Activated CD4-positive, alpha-beta T cell treated with anti-CD3 and anti-CD28 coated beads, Interleukin-2, amount 10 ng/mL, durations not matched to agents 7 days and 5 days (primary cell): ENCODE data around the gene CCDC142. TPM values are rescaled to one million over a fixed set of nuclear protein-coding genes. Genes with fewer than 3 reads are reported as not detected.
A peak's percentile ranks its signal among the peaks of the same experiment; 100 is the strongest.

Experiments
- CTCF ChIA-PET: fragments of 350-600 bp; sonication (Branson Sonifier 250); formaldehyde crosslinking; loops from one replicate; lab custom pipeline; 2021; ENCODE audit warnings: antibody characterized with exemption; lab: Charles Lee
- POLR2A ChIA-PET: fragments of 350-600 bp; sonication (Branson Sonifier 250); formaldehyde crosslinking; loops from one replicate; lab custom pipeline; 2021; ENCODE audit warnings: antibody characterized with exemption; lab: Charles Lee
- DNase-seq: peaks from one replicate; pipeline ENCODE4 v3.0.0-alpha.2; 2020
- H3K27ac Mint-ChIP-seq: one replicate; pipeline ENCODE4 v1.8.0; 2021; ENCODE audit warnings: mild to moderate bottlenecking, moderate library complexity, mixed read lengths
- H3K27me3 Mint-ChIP-seq: one replicate; pipeline ENCODE4 v1.8.0; 2021; ENCODE audit warnings: mixed read lengths
- H3K36me3 Mint-ChIP-seq: one replicate; pipeline ENCODE4 v1.8.0; 2021; ENCODE audit warnings: low read depth, mixed read lengths
- H3K4me1 Mint-ChIP-seq: one replicate; pipeline ENCODE4 v1.8.0; 2021; ENCODE audit warnings: mixed read lengths
- H3K4me3 Mint-ChIP-seq: one replicate; pipeline ENCODE4 v1.8.0; 2021; ENCODE audit warnings: mild to moderate bottlenecking, moderate library complexity, mixed read lengths
- H3K9me3 Mint-ChIP-seq: one replicate; pipeline ENCODE4 v1.8.0; 2021; ENCODE audit warnings: mixed read lengths
- total RNA-seq, 2 experiments: library from RNA; stranded (reverse); gene quantifications; one replicate each; pipeline ENCODE4 v1.2.3, GENCODE V29; 2021

Gene CCDC142
- total RNA-seq, 2 experiments from 2014 or later, result 26.8 to 27.1 TPM

DNA sequence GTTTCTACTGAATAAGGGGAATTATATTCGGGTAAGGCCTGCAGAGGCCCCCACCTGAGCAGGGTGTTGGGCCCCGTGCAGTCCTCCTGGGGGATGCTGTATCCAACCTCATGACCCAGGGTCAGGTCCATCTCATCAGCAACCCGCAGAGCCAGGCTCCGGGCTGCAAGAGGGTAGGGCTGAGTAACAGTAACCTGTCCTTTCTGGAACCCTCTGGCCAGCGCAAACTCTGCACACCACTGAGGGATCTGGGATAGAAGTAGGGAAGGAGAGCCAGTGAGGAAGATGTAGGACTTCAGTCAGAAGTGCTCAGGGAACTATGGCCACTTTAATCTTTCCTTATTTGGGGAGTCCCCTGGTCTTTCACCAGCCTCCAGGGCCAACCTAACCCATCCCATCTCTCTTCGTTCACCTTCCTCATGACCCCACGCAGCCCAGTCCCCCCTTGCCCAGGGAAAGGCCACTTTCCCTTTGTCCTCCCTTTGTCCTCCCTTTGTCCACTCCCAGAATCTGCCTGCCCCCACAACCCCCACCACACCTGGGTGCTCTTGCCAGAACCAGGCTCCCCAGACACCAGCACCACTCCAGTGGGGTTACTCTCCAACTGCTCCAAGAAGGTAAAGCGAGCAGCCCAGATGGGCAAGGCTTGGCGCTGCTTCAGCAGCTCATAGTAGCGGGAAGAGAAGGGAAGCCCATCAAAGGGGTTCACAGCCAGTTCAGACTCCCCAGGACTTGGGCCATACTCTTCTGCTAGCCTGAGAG lies 42.3 kb upstream of the CCDC142 start:
- H3K27ac Mint-ChIP-seq, result no peak overlapping the region
- no peak overlapping the region for H3K4me3 Mint-ChIP-seq
- H3K27me3 Mint-ChIP-seq, result peaks cover 11% of the 10 kb centered on the region
- no peak for DNase-seq
- H3K9me3 Mint-ChIP-seq, result peaks cover 5% of the 10 kb centered on the region
- peaks cover 35% of the 10 kb centered on the region for H3K36me3 Mint-ChIP-seq
- ChIA-PET POLR2A (no interaction called here), CTCF (interaction anchor here (1.1 to 2.2 kb wide), 3 partner anchors 8 to 42 kb away, joined by 3 to 6 read pairs (median 3); partner anchors contain the start of genes CCDC142 and TTC31)
- peaks cover 35% of the 10 kb centered on the region for H3K4me1 Mint-ChIP-seq

DNA sequence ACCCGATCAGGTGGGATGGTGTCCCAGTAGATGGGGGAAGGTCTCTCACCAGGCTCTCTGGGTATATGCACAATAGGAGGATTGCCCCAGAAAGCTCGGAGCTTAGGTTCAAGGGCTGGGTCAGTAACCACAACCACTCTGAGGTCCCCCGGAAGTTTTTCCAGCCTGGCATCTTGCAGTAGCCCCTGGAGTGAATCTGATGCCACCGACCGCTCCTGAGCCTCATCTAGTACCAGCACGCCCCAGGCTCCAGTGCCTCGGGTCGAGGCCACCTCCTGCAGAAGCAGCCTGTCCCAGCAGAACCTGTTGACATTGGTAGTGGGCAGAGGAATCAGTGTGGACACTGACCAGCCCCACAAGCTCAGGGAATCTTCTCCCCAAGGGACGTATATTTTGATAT lies 41.2 kb upstream of the CCDC142 start:
- H3K9me3 Mint-ChIP-seq, result peaks cover 5% of the 10 kb centered on the region
- H3K27me3 Mint-ChIP-seq, result peaks cover 23% of the 10 kb centered on the region
- no peak overlapping the region for H3K27ac Mint-ChIP-seq
- POLR2A ChIA-PET, result no interaction called here
- CTCF ChIA-PET, result interaction anchor here (1.0 to 1.4 kb wide), 3 partner anchors 9 to 13 kb away, joined by 3 read pairs; partner anchors contain the start of gene TLX2
- no peak for DNase-seq
- H3K4me3 Mint-ChIP-seq, result no peak overlapping the region
- peaks cover 34% of the 10 kb centered on the region for H3K4me1 Mint-ChIP-seq
- H3K36me3 Mint-ChIP-seq, result peaks cover 32% of the 10 kb centered on the region

DNA sequence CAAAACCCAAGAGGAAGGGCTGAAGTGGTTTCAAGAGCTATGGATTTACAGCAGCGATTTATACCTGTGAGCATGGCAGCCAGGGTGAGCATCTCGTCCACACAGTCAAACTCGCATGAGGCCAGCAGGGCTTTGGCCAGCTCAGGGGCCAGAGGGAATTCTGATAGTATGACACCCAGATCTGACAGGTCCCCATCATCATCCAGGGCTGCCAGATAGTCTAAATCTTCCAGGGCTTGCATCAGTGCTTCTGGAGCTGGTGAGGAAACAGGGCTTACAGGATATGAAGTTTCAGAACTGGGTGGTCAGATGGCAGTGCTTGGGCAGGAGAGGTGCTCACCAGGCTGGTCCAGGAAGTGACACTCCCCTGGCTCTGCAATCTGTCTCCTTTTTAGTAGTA lies 39.7 kb upstream of the CCDC142 start:
- Mint-ChIP-seq H3K4me3 (no peak overlapping the region), H3K27me3 (peaks cover 36% of the 10 kb centered on the region), H3K36me3 (peaks cover 18% of the 10 kb centered on the region), H3K9me3 (peaks cover 5% of the 10 kb centered on the region), H3K27ac (no peak overlapping the region), H3K4me1 (peaks cover 21% of the 10 kb centered on the region)
- ChIA-PET CTCF (interaction anchor here (0.6 to 1.7 kb wide), 8 partner anchors 9 to 39 kb away, joined by 3 to 7 read pairs (median 3); partner anchors contain the start of gene TLX2), POLR2A (no interaction called here)
- no peak for DNase-seq

DNA sequence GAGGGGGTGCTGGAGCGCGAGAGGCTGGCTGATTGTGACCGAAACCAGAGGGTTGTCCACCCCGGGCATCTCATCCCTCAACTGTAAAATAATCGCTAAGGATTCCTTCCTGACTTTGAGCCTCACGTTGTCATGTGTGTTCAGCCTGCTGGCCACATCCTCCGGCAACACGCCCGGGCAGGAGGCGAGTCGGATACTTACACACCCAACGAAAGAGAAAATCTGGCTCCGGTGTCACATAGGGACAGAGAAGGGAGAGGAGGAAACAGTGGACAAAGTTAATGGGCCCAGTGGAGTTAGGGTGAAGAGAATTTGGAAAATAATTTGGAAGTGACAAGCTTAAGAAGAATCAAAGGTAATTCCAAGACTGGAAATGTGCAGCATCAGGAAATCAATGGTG lies 33.9 kb upstream of the CCDC142 start:
- ChIA-PET POLR2A (no interaction called here), CTCF (interaction anchor here (1.2 to 2.0 kb wide), 5 partner anchors 10 to 22 kb away, joined by 3 to 6 read pairs (median 4); partner anchors contain the start of genes AUP1, DQX1 and HTRA2)
- peaks cover 30% of the 10 kb centered on the region for H3K4me1 Mint-ChIP-seq
- peaks cover 10% of the 10 kb centered on the region for H3K36me3 Mint-ChIP-seq
- peaks cover 74% of the 10 kb centered on the region for H3K27me3 Mint-ChIP-seq
- DNase-seq, result no peak
- H3K4me3 Mint-ChIP-seq, result peak overlapping the region; percentile 55
- no peaks in the 10 kb centered on the region for H3K9me3 Mint-ChIP-seq
- H3K27ac Mint-ChIP-seq, result no peak overlapping the region

- DNase-seq, result peak; percentile 73
- H3K27me3 Mint-ChIP-seq, result peaks cover 79% of the 10 kb centered on the region
- peaks cover 32% of the 10 kb centered on the region for H3K4me1 Mint-ChIP-seq
- peak overlapping the region; percentile 55 for H3K4me3 Mint-ChIP-seq
- H3K27ac Mint-ChIP-seq, result peak overlapping the region; percentile 56
- no peaks in the 10 kb centered on the region for H3K9me3 Mint-ChIP-seq
- CTCF ChIA-PET, result interaction anchor here (0.6 to 2.0 kb wide), 5 partner anchors 12 to 58 kb away, joined by 3 to 6 read pairs (median 4); partner anchors contain the start of genes AUP1 and HTRA2
- POLR2A ChIA-PET, result no interaction called here
- H3K36me3 Mint-ChIP-seq, result peaks cover 10% of the 10 kb centered on the region
Observed at GRCh38 chr2:74515981-74516633, 33.3 kb upstream of the CCDC142 start.

DNA sequence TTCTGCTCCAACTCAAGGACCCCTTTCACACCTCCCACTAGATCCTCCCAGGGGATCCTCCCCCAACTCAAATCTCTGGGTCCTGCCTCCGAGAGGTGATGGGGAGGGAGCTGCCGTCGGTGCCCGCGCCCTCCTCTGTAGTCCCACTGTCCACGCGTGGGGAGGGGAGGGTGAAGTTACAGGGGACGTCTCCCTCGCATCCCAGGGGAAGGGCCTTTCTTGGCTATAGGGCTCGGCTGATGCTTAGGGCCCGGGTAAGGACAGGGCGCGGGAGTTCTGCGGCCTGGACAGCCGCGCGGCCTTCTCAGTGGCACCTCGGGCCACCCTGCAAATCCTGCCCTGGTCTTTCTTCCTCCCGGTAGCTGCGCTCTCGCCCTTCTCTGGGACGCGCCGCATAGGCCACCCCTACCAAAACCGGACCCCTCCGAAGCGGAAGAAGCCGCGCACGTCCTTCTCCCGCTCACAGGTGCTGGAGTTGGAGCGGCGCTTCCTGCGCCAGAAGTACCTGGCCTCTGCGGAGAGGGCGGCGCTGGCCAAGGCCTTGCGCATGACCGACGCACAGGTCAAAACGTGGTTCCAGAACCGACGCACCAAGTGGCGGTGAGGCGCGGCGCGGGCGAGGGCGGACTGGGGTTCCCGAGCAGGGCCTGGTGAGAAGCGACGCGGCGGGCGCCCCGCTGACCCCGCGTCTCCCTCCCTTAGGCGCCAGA lies 32.6 kb upstream of the CCDC142 start:
- ChIA-PET POLR2A (no interaction called here), CTCF (interaction anchor here (1.0 to 2.7 kb wide), 7 partner anchors 8 to 72 kb away, joined by 3 to 9 read pairs (median 4); partner anchors contain the start of genes AUP1 and HTRA2)
- H3K9me3 Mint-ChIP-seq, result no peaks in the 10 kb centered on the region
- DNase-seq, result no peak
- peaks cover 36% of the 10 kb centered on the region for H3K4me1 Mint-ChIP-seq
- peaks cover 81% of the 10 kb centered on the region for H3K27me3 Mint-ChIP-seq
- H3K36me3 Mint-ChIP-seq, result peaks cover 10% of the 10 kb centered on the region
- no peak overlapping the region for H3K27ac Mint-ChIP-seq
- H3K4me3 Mint-ChIP-seq, result peak overlapping the region; percentile 66

DNA sequence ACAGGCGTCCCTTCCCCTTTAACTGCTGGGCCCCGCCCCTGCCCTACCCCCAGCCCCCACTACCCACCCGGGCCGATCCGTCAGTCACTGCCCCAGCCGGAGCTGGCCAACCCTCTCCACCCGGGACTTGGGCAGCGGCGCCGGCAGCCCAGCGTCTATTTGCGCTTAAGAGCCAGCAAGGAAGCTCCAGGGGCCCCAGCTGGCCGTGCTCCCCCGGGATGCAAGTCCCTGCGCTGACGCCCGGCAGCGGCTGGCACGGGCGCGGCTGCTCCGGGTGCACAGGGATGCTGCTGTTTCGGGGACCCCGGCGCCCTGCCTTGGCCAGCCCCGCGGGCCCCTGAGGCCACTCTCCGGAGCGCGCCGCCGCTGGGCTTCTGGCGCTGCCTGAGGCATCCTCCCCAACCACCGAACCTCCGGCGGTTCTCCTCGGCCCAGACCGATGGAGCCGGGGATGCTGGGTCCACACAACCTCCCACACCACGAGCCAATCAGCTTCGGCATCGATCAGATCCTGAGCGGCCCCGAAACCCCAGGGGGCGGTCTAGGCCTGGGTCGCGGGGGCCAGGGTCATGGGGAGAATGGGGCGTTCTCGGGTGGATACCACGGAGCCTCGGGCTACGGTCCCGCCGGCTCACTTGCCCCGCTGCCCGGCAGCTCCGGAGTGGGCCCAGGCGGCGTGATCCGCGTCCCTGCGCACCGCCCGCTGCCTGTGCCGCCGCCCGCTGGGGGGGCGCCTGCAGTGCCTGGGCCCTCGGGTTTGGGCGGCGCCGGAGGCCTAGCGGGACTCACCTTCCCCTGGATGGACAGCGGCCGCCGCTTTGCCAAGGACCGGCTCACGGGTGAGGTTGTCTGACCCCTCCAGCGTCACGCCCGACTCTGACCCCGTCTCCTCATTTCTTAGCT lies 31.8 kb upstream of the CCDC142 start, which contains the start of gene TLX2:
TSS of gene TLX2 (plus strand) at position 83 of the 903 bp plus-strand sequence. CDS start at position 440, 357 bp downstream.
- Mint-ChIP-seq H3K27me3 (peaks cover 78% of the 10 kb centered on the region), H3K27ac (no peak within 1 kb of the TSS), H3K4me3 (peak within 1 kb of the TSS; percentile 66), H3K9me3 (no peaks in the 10 kb centered on the region), H3K4me1 (peaks cover 36% of the 10 kb centered on the region), H3K36me3 (peaks cover 10% of the 10 kb centered on the region)
- ChIA-PET POLR2A (no interaction called here), CTCF (interaction anchor here (1.0 to 2.7 kb wide), 6 partner anchors 8 to 73 kb away, joined by 3 to 9 read pairs (median 4); no protein-coding TSS in a partner anchor)
- DNase-seq, result no peak

DNA sequence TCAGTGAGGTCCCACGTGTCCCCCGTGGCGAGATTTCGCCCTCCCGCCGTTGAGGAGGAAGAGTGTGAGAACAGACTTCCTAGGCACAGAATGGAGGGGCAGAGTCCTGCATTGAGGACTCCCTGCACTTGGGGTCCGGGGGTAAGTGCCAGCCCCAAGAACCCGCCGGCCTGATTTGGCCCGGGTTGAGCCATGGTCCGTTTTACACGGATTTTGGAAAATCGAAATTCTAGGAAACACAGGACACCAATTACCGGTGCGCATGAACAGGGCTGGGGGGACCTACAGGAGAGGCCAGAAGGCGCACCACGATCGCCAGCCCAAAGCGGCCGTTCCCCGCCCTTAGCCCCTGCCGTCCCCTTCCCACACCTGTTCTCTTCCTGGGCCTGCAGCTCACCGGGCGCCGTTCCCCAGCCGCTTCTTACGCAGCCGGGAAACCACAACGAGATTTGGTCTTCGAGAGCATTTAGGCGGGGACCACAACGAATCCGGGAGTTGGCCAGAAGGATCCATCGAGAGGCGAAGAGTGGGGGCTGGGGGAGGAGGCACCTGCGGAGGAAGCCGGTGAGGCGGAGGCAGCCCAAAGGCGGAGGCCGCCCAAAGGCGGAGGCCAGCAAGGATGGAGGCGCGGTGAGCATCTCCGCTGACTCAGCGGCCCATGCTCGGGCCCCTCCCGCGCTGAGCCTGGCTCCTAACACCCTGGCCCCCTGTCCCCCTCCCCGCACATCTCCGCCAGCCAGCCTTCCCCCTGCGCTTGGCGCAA lies 31.0 kb upstream of the CCDC142 start:
- no peak overlapping the region for H3K27ac Mint-ChIP-seq
- peaks cover 10% of the 10 kb centered on the region for H3K36me3 Mint-ChIP-seq
- ChIA-PET POLR2A (no interaction called here), CTCF (interaction anchor here (1.0 to 2.7 kb wide), 7 partner anchors 9 to 73 kb away, joined by 3 to 9 read pairs (median 4); no protein-coding TSS in a partner anchor)
- peak; percentile 29 for DNase-seq
- H3K4me1 Mint-ChIP-seq, result peaks cover 37% of the 10 kb centered on the region
- peak overlapping the region; percentile 41 for H3K4me3 Mint-ChIP-seq
- H3K9me3 Mint-ChIP-seq, result no peaks in the 10 kb centered on the region
- H3K27me3 Mint-ChIP-seq, result peaks cover 70% of the 10 kb centered on the region

GRCh38 chr2:74512744-74513604 lies 30.2 kb upstream of the CCDC142 start:
- H3K36me3 Mint-ChIP-seq, result peaks cover 12% of the 10 kb centered on the region

More at GRCh38 chr2:74512744-74513604, 30.2 kb upstream of the CCDC142 start:
- H3K27me3 Mint-ChIP-seq, result peaks cover 64% of the 10 kb centered on the region
- peaks cover 45% of the 10 kb centered on the region for H3K4me1 Mint-ChIP-seq
- no peak overlapping the region for H3K27ac Mint-ChIP-seq
- H3K4me3 Mint-ChIP-seq, result no peak overlapping the region
- CTCF ChIA-PET, result interaction anchor here (0.8 to 2.7 kb wide), 6 partner anchors 9 to 73 kb away, joined by 3 to 9 read pairs (median 3); partner anchors contain the start of genes AUP1 and HTRA2
- POLR2A ChIA-PET, result no interaction called here
- no peaks in the 10 kb centered on the region for H3K9me3 Mint-ChIP-seq
- DNase-seq, result no peak
